ENCODE data around the gene LTV1.
"Not testable (repeated sequence)": the region's sequence is repeated elsewhere in the genome, so short reads cannot be mapped to it uniquely, and the experiment has no call there.

The LTV1 gene

GRCh38 chr6:143842902-143843676 is at the start of gene LTV1:
LTV1 (plus strand) TSS chr6:143843338; CDS start chr6:143843478, 140 bp downstream.
- peak; percentile 92 for DNase-seq (ENCODE audit: low spot score)

- DNase-seq (ENCODE audit: low spot score), result not testable (repeated sequence)
Observed at GRCh38 chr6:143796551-143796950, 46.6 kb upstream of the LTV1 start.

- not testable (repeated sequence) for DNase-seq (ENCODE audit: low spot score)
Observed at GRCh38 chr6:143798487-143798886, 44.7 kb upstream of the LTV1 start.

GRCh38 chr6:143802833-143803565 is 40.1 kb upstream of the LTV1 start:
- DNase-seq (ENCODE audit: low spot score), result no peak

GRCh38 chr6:143803769-143804568 is 39.2 kb upstream of the LTV1 start:
- DNase-seq (ENCODE audit: low spot score), result no peak

GRCh38 chr6:143804835-143805239 is 38.3 kb upstream of the LTV1 start:
- no peak for DNase-seq (ENCODE audit: low spot score)

GRCh38 chr6:143806282-143807102 is 36.6 kb upstream of the LTV1 start:
- peak; percentile 22 for DNase-seq (ENCODE audit: low spot score)

GRCh38 chr6:143807103-143807772 is 35.9 kb upstream of the LTV1 start:
- DNase-seq (ENCODE audit: low spot score), result no peak

- no peak for DNase-seq (ENCODE audit: low spot score)
Observed at GRCh38 chr6:143810745-143811144, 32.4 kb upstream of the LTV1 start.

- no peak for DNase-seq (ENCODE audit: low spot score)
Observed at GRCh38 chr6:143811501-143812157, 31.5 kb upstream of the LTV1 start.

GRCh38 chr6:143817621-143818020 is 25.5 kb upstream of the LTV1 start:
- DNase-seq (ENCODE audit: low spot score), result no peak

- no peak for DNase-seq (ENCODE audit: low spot score)
Observed at GRCh38 chr6:143821359-143821758, 21.8 kb upstream of the LTV1 start.

GRCh38 chr6:143822584-143823024 is 20.5 kb upstream of the LTV1 start:
- no peak for DNase-seq (ENCODE audit: low spot score)

- no peak for DNase-seq (ENCODE audit: low spot score)
Observed at GRCh38 chr6:143823548-143823947, 19.6 kb upstream of the LTV1 start.

- DNase-seq (ENCODE audit: low spot score), result no peak
Observed at GRCh38 chr6:143828572-143828971, 14.6 kb upstream of the LTV1 start.

GRCh38 chr6:143836150-143836549 is 7.0 kb upstream of the LTV1 start:
- no peak for DNase-seq (ENCODE audit: low spot score)

- DNase-seq (ENCODE audit: low spot score), result no peak
Observed at GRCh38 chr6:143838395-143838794, 4.7 kb upstream of the LTV1 start.

GRCh38 chr6:143839196-143839595 is 3.9 kb upstream of the LTV1 start:
- DNase-seq (ENCODE audit: low spot score), result no peak

GRCh38 chr6:143840595-143841265 is 2.4 kb upstream of the LTV1 start:
- no peak for DNase-seq (ENCODE audit: low spot score)

GRCh38 chr6:143842461-143842901 is 657 bp upstream of the LTV1 start:
- no peak for DNase-seq (ENCODE audit: low spot score)
